ENCODE data around the gene MFAP4.
A peak's percentile ranks its signal among the peaks of the same experiment; 100 is the strongest.

MFAP4 gene

DNA sequence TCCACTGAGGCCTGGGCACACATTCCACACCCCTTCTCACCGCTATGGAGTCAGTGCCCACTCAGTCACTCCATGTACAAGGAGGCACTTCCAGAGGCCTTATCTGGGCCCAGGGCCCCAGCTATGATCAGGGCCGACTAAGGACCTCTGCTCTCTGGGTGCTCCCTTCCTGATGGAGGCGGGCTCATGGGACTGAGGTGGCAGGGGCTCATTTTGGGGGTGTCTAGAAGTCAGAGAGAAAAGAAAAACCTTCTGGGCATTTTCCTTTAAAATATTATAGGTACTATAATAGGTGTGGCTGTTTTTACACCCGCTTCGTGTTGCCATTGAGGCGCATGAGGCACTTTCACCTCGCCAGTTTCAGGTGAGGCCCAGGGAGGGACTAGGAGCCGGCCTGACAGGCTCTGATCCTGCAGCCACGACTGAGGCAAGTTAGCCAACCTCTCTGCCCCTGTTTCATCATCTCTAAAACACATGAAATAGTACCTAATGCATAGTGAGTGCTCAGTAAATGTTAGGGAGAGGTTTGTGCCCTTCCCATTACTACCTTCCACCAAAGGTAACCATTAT, 38.8 kb downstream of the MFAP4 start:
- no peak for DNase-seq (ENCODE audit: low read depth in 2 of 2)

DNA sequence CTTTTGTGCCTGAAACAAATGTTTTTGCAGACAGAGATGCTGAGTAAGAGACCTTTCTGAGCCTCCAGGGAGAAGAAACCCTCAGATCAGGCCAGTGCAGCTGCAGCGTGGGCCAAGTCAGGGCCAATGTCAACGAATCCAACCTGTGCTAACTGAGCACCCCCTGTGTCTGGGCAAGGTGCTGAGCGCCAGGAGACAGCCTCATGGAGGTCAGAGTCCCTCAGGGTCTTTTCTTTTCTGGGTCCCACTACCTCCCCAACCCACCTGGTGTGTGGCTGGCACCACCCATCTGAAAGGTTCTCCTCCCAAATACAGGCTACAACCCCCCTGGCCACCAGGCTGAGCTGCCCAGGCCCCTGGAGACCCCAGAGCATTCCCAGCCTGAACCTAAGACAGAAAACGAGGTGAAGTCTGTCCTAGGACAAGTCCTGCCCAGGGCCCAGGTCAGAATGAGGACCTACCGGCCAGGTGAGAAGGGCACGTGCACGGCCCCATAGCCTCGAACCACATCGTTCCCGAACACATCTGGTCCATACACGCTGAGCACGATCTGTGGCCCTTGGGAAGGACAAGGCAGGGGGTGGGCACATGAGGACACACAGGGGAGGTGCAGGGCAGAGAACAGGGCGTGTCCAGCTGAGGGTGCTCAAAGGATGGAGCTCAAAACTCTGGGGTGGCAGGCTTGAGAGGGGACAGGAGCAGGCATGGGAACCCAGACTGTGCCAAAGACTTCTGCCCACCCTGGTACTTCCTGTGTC, 39.5 kb downstream of the MFAP4 start:
- no peak for DNase-seq (ENCODE audit: low read depth in 2 of 2)

DNA sequence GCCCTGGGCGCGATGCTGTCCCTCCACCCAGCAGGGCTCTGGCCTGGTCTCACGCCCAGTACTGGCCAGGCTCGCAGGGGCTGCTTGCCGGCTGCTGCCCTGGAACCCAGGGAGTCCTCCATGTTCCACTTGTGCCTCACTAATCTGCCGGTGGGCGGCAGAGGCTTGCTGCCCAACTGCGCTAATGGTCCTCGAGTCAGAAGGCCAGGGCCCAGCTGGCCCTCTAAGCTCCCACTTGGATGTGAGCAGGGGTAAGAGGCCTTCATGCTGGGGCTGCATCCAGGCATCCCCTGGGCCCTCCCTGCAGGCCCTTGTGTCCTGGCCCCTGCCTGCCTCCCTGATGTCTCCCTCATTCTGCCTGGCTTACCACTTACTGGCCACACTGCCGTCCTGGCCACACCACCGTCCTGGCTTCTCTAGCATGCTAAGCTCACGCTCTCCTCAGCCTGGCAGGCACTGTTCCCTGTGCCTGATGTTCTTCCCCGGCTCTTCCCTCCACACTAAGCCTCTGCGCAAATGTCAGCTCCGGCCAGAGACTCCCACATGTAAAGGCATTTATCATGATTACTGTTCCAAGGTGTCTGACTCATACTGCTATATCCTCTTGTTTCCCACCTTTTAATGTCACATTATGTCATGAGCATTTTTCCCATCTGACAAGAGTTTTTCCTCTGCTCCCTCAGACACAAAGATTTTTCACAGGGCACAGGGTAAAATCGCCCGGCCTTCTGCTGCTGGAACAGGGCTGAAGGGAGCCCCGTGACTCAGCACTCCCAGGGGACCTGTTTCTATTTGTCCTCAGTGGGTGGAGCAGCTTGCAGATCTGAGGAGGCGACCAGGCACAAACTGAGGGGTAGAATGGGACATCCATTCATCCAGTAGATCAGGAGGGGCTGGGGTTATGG, 40.4 kb downstream of the MFAP4 start:
- no peak for DNase-seq (ENCODE audit: low read depth in 2 of 2)

DNA sequence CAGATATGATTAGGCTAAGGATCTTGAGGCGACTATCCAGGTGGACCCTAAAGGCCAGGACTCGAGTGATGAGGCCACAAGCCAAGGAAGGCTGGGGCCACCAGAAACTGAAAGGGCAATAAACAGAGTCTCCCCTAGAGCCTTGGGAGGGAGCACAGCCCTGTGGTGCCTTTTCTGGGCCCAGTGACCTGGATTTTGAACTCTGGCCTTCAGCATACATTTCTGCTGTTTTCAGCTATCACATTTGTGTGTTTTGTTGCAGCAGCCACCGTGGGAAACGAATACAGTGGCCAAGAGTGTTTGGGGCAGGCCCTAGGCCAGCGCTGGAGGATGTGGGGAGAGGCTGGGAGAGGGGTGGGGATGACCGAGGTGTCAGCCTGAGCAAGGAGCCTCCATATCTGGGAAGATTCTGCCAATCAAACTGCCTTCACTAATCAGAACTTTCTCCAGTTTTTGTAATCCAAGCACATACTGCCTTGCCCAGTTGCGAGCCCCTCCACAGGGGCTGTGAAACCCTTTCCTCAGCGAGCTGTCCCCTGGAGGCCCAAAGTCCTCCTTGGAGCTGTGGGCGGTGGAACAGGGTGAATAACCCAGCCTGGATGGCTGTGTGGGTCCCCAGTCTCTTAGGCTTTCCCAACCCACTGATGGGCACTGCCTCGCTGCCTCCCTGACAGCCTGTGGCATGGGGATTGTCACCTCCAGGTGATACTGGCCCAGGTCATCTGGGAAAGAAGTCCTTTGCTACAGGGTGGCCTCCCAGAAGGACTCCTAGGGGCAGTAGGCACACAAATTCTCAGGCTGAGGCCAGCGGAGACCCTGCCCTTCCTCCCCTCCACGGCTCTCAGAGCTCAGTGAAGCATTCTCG, 41.3 kb downstream of the MFAP4 start:
- no peak for DNase-seq (ENCODE audit: low read depth in 2 of 2)

DNA sequence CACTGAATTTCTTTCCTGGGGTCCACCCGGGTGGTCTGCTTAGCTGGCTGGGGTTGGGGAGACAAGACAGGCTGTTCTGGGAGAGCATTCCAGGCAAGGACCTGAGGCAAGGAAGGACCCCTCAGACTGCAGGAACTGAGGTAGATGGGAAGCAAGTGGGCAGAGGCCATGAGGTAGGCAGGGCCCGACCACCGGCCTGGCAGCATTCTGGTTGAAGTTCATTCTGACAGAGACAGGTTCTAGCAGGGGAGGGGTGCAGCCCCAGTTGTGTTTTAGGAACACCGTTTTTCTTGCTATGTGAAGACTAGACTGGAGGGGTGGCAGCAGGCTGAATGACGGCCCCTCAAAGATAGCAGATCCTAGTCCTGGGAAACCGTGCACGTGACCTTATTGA, 41.9 kb downstream of the MFAP4 start:
- no peak for DNase-seq (ENCODE audit: low read depth in 2 of 2)

DNA sequence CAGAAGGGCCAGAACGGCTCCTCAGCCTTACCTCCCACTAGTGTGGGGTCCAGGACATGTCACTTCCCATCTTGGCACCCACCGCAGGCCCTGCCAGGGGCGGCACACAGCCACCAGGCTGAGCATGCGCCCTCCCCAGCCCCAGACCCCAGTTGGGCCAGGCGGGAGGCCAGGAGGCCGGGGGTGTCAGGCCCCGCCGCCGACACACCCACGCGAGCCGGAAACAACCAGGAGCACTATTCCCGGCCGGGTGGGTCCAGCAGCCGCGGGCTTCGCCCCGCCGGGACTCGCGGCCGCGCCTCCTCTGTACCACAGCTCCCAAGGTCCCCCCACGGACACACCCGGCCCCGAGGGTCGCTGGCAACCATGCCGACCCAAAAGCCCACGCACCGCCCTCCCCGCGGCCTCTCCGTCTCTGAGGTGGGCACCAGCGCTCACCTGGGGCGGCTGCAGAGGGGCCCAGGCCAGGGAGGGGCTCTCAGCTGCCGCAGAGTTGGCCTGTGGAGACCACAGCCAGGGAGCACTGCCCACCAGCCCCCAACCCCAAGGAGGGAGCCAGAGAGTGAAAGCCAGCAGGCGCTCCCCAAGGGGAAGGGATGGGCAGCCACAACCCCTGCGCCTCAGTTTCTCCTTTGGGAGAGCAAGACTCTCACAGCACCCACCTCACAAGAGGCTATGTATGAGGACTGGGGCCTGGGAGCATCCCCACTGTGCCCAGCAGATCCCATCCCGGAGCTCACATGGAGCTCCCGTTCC, 42.5 kb downstream of the MFAP4 start:
- DNase-seq (ENCODE audit: low read depth in 2 of 2): no peak

DNA sequence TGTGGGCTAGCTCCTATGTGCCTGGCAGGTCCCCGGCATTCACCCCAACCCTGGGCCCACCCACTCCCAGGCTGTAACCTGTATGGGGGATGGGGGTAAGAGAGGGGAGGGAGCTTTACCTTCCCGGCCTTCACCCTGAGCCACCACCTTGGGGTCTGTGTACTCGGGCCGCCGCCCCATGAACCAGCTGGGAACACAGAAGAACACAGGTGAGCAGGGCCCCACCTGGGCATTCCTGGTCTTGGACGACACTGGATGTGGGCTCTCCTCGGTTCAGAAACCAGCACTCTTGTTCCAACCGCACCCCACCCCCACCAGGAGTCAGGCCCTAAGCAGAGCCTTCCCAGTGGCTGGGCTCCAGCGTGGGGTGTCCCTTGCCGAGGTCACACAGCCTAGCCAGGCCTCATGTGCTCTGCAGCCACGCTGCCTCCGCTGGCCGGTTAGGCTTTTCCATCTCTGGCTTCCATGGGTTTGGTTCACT, 43.3 kb downstream of the MFAP4 start:
- DNase-seq (ENCODE audit: low read depth in 2 of 2): no peak

DNA sequence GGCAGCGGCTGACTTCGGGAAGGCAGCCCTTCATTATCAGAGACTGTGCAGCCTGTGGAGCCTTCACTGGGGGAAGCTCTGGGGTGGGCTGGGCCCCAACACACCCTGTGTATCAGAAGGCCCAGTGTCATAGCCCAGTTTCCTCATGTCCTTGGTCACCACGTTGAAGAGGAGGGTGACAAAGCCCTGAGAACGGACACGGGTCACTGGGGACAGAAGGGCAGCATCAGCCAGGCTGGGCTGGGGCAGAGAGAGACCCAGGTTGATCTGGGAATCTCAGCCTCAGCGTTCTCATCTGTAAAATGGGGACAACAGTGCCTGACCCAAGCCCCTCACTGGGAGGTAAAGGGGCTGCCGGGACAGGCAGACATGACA, 43.7 kb downstream of the MFAP4 start:
- DNase-seq (ENCODE audit: low read depth in 2 of 2): no peak

DNA sequence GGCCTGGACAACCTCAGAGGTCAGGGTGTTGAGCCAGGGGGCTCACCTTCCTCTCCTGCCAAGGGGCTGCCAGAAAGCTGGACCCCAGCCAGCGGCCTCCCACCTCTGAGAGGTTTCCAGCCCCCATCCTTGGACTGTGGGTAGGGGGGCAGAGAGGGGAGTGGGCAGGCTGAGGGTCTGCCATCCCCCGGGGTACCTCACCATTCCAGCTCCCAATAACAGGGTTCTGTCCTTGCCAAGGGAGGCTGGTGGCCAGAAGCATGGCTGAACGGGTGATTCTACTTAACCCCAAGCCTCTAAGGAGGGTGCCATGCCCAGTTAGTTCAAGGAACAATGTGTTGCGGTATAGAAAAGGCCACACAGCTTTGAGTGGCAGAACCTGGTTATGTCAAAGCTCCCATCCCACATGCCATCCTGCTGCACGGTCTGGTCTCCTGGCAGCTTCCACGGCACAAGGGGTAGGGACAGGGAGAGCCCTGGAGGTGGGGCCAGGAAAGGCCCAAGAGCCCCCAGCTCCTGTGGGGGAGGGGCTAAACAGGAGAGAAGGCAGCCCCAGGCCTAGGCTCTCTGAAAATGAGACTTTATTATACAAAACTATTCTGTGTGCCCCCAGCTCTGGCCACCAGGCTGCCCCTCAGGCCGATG, 44.3 kb downstream of the MFAP4 start:
- no peak for DNase-seq (ENCODE audit: low read depth in 2 of 2)

DNA sequence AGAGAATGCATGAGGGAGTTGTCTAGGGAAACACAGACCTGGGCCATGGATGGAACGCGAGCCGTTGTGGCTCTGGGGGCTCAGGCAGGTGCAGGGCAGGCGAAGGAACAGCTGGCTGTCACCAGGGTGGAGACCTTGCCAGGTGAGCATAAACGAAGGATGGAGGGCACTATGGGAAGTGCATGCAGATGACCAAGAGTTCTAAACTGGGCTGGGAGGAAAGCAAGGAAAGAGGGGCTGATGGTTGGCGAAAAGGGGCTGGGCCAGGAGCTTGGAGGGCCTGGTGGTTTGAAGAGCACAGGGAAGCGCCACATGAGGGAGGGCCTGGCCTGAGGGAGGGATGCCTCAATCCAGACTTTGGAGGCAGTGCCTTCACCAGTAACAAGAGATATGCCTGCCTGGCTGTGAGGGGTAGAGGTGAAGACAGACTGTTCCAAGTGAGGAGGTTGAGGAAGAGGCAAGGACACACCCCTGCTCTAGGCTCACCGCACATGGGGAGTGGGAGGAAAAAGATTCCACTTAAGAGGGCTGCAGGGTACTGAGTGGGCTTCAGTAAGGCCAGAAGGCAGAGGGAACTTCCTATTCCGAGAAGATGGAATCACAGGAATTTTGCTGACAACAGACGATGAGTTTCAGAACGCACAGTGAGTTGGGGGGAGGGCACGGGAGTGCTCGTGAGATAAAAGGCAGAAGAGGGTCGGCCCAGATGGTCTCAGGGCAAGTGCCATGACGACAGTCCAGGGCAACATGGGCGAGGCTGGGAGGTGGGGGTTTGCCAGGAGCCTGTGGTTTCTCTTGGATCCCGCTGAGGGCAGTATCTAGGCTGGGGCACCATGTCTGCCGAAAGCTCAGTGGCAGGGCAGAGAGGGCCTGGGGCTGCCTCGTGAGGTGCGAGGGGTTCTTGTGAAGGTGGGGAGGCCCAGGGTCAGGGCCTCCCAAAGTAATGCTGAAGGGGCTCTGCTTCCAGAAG, 45.1 kb downstream of the MFAP4 start:
- no peak for DNase-seq (ENCODE audit: low read depth in 2 of 2)

DNA sequence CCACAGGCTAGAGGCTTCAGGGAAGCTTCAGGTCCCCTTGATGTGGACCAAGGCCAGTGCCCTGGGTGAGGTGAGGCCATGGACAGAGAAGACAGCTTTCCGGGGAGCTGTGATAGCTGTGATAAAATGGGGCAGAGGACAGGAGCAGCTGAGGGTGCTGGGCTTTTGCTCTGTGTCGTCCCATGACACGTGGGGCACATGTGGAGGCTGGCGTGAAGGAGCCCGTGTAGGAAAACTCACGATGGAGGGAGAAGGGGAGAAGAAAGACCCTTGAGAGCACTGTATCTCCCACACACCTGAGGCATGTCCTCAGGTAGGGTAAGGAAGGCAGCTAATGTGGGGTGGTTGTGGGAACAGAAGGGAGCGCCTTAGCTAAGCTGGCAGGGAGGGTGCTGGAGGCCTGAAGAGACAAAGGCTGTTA, 45.8 kb downstream of the MFAP4 start:
- DNase-seq (ENCODE audit: low read depth in 2 of 2): no peak

DNA sequence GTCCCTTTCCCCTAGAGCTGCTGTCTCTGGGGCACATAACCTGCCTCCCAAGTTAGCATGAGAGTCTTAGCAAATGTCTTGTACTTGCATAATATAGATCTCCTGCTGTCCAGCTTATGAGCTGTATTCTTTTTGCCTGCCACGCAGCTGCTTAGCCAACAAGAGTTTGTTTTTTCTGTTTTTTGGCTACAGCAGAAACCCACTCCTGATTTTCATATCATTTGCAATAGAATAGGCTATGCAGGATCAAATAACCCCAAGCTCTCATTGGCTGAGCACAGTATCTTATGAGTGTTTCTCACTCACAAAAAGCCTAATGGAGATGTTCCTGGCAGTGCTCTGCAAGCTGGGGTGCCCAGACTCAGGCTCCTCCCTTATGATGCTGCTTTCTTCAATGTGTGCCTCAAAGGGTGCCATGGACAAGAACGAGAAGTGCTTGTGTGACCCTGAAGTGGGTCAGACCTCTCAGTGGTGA, 47.6 kb downstream of the MFAP4 start:
- no peak for DNase-seq (ENCODE audit: low read depth in 2 of 2)

DNA sequence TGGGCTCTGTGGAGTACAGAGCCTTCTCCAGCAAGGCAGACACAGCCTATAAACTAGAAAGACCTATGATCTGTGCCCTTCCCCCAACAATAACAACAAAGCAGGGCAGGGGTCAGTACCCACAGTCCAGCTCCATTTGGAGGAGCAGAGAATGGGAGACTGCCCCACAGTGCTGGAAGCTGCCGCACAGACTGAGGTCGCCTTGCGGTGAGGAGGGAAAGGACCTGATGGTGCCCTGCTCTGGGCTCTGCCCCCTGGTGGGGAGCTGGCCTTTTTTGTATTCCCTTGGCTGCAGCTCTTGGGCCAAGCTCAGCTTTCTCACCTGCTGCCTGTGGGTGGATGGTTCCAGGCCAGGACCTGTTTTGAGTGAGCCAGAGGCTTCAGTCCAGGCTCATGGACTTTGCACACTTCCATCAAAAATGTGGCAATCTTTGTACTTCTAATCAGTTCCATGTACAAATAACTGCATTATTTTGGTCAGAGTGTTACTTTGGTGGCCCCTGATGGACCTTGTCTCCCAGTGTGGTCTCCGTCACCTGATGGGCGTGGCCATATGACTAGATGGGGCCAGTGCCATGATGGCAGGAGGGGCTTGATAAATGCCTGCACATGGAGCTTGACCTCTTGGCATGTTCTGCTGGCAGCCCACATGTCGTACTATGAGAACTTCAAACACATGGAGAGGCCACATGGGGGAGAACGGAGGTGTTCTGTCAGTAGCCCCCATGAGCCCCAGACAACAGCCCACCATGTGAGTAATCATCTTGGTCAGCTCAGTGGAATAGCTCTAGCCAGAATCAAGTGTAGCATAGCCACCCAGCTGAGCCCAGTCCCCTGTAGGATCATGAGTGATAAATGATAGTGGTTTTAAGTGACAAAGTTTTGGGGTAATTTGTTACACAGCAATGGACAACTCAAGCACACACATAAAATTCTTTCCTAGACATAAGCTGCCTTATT, 48.7 kb downstream of the MFAP4 start:
- DNase-seq (ENCODE audit: low read depth in 2 of 2): peak; percentile 34 to 41

DNA sequence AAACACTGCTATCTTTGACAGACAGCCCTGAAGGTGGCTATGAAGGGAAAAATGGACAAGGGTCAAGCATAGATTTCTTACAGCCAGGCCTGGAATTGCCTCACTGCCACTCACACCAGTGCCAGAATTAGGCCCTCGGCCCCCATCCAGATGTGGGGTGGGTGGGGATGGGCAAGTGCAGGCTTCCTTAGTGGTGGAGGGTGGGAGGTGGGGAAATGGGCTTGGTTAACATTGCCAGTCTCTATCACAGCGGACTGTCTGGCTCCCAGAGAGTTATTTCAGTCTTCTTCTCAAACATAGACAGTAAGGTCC, 49.3 kb downstream of the MFAP4 start:
- DNase-seq (ENCODE audit: low read depth in 2 of 2): no peak

DNA sequence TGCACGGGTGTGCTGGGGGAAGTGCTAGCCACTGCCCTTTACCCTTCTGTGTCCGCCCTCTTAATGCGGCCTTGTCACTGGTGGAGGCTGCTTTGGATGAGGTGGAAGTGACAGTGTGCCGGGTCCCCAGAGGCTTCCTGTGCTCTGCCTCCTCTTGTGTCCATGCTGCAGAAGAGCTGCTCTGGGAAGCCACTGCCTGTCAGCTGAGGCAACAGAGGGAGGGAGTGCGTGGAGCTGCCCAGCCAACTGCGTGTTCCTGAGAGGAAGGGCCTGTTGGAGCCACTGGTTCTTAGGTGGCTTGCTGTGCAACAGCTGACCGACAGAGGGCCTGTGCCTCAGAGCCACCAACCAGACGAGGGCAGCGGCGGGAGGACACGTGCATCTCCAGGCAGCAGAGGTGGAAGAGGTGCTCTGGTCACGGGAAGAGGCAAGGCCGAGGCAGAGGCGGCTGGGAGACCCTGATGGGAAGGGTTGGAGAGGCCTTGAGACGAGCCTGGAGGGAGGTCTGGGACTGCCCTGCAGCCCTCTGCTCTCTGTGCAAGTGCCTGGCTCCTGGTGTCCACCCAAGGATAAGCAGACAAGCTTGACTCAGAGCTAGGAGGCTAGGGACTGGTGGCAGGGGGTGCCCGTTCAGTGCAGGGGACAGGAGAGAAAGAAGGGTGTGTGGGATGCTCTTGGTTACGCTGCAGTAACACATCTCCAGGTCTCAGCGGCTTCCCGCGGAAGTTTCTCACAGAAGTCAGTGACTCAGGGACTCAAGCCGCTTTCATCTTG, 49.9 kb downstream of the MFAP4 start:
- no peak for DNase-seq (ENCODE audit: low read depth in 2 of 2)

DNA sequence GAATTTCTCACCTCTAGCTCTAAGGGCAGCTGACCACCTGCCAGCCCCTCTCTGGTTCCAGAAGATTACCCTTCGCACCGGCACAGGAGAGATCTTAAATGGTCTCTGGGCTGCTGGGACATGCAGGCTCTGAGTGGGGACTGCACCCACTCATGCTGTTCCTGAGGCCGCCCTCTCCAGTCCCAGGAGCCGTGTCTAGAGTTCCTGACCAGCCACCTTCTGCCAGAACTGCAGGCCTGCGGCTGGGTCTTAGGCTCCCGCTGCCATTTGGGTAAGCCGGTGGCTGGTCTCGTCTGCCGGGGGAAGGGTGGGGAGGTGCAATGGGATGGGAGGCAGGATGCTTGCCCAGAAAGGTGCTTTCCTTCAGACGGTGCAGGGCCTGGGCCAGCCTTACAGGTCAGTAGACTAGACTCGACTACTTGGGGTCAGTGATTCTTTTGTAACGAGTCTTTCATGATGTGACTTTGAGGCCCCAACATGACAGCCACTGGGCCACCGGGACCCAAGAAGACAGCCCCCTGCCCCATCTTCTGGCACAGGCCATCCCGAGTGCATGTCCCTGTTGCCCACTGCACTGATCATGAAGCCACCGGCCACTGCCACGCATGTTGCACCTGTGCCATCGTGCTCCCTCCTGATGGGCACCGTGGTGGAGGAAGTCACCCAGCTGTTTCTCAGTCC, 50.9 kb downstream of the MFAP4 start:
- DNase-seq (ENCODE audit: low read depth in 2 of 2): no peak

DNA sequence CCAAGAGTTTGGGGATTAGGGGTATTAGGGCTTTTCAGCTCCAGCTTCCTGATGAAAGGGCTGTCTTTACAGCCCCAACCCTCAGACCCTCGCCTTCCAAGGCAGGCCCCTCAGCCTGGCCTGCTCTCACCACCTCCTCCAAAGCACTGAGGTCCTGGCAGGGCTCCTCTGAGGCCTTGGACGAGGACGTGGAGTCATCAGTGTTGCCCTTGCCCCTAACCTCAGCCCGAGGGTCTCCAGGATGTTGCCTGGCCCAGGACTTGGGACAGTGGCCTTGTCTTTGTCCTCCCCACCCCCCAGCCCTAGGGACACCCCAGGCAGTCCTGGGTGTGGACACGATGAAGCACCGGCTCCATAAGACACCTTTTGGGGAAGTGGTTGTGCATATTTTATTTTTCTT, 52.7 kb downstream of the MFAP4 start:
- DNase-seq (ENCODE audit: low read depth in 2 of 2): no peak
